B cell (primary cell): ENCODE results near the gene DNAAF8.

ENCODE experiments used
- EZH2 ChIP-seq: IDR thresholded peaks from 2 replicates; pipeline ENCODE4 v1.6.1; 2012; ENCODE audit warnings: borderline replicate concordance, low read depth, mild to moderate bottlenecking, moderate library complexity, low read length; ENCODE audit not compliant: insufficient read depth, poor library complexity, severe bottlenecking
- TF ChIP-seq, protein P1 (sequence below): fragments of 200-600 bp; IDR thresholded peaks from one replicate; pipeline ENCODE4 v1.8.0; 2022; ENCODE audit warnings: antibody characterized with exemption, mild to moderate bottlenecking

GRCh38 chr16:4795828-4796572 lies 61.7 kb downstream of the DNAAF8 start:
- TF ChIP-seq, protein P1, sequence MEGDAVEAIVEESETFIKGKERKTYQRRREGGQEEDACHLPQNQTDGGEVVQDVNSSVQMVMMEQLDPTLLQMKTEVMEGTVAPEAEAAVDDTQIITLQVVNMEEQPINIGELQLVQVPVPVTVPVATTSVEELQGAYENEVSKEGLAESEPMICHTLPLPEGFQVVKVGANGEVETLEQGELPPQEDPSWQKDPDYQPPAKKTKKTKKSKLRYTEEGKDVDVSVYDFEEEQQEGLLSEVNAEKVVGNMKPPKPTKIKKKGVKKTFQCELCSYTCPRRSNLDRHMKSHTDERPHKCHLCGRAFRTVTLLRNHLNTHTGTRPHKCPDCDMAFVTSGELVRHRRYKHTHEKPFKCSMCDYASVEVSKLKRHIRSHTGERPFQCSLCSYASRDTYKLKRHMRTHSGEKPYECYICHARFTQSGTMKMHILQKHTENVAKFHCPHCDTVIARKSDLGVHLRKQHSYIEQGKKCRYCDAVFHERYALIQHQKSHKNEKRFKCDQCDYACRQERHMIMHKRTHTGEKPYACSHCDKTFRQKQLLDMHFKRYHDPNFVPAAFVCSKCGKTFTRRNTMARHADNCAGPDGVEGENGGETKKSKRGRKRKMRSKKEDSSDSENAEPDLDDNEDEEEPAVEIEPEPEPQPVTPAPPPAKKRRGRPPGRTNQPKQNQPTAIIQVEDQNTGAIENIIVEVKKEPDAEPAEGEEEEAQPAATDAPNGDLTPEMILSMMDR: no peak
- TF ChIP-seq EZH2: no peak
